HG02798 (cell line): ENCODE measurements around the gene TSC1.

Experiments
- ATAC-seq: cut with Tn5 transposase; IDR thresholded peaks from one replicate; pipeline ENCODE4 v1.9.1; 2021; ENCODE audit warnings: mild to moderate bottlenecking; ENCODE audit not compliant: unreplicated experiment, poor library complexity

TSC1 gene

GRCh38 chr9:132942541-132943182 is 1.8 kb downstream of the TSC1 start:
- ATAC-seq = no peak

- ATAC-seq = no peak
These were observed 5.2 kb downstream of the TSC1 start for GRCh38 chr9:132939169-132939568.

- no peak for ATAC-seq
These were observed 6.9 kb downstream of the TSC1 start for GRCh38 chr9:132937463-132937901.

GRCh38 chr9:132935026-132935425 is 9.4 kb downstream of the TSC1 start:
- ATAC-seq = no peak

- ATAC-seq = no peak
These were observed 13.2 kb downstream of the TSC1 start for GRCh38 chr9:132931178-132931735.

GRCh38 chr9:132927704-132928103 is 16.7 kb downstream of the TSC1 start:
- ATAC-seq = no peak

GRCh38 chr9:132923346-132923902 is 21.0 kb downstream of the TSC1 start:
- no peak for ATAC-seq

GRCh38 chr9:132919614-132920268 is 24.7 kb downstream of the TSC1 start:
- ATAC-seq = no peak

- no peak for ATAC-seq
These were observed 29.5 kb downstream of the TSC1 start for GRCh38 chr9:132914924-132915323.

- no peak for ATAC-seq
These were observed 32.3 kb downstream of the TSC1 start for GRCh38 chr9:132912131-132912530.

- ATAC-seq = no peak
These were observed 34.0 kb downstream of the TSC1 start for GRCh38 chr9:132910376-132910775.

- no peak for ATAC-seq
These were observed 35.1 kb downstream of the TSC1 start for GRCh38 chr9:132909311-132909710.

GRCh38 chr9:132908635-132909034 is 35.8 kb downstream of the TSC1 start:
- no peak for ATAC-seq

GRCh38 chr9:132905726-132906125 is 38.7 kb downstream of the TSC1 start:
- ATAC-seq = no peak

- no peak for ATAC-seq
These were observed 40.6 kb downstream of the TSC1 start for GRCh38 chr9:132903574-132904492.

GRCh38 chr9:132901858-132902831 is 42.3 kb downstream of the TSC1 start:
- peak; percentile 45 for ATAC-seq

- no peak for ATAC-seq
These were observed 46.4 kb downstream of the TSC1 start for GRCh38 chr9:132898051-132898450.

- ATAC-seq = no peak
These were observed 47.5 kb downstream of the TSC1 start for GRCh38 chr9:132896906-132897305.

- no peak for ATAC-seq
These were observed 48.2 kb downstream of the TSC1 start for GRCh38 chr9:132896264-132896663.
